GM12878 (cell line): ENCODE data around the gene ZMAT3. TPM values are rescaled to one million over a fixed set of nuclear protein-coding genes. Genes with fewer than 3 reads are reported as not detected.

ENCODE experiments used
- ATAC-seq: fragments of 200-7000 bp; cut with Tn5 transposase; 3 replicates; pipeline ENCODE4 v1.9.1; 2020; ENCODE audit warnings: mild to moderate bottlenecking, moderate library complexity
- BruUV-seq: library from RNA; stranded (reverse); fragments of 400-500 nt; replicated peaks from 2 replicates; lab custom pipeline; 2021; lab: Mats Ljungman, UMichigan
- CTCF ChIA-PET: fragments of 300-600 bp; sonication (Branson Sonifier 250); formaldehyde crosslinking; extraction: SDS; loops from one replicate; lab custom pipeline; 2021; ENCODE audit warnings: inconsistent platforms; lab: Yijun Ruan, JAX
- POLR2A ChIA-PET: fragments of 350-600 bp; formaldehyde crosslinking; extraction: SDS; loops from one replicate; lab custom pipeline; 2021; ENCODE audit warnings: inconsistent platforms; lab: Charles Lee
- RAD21 ChIA-PET: fragments of 300-600 bp; sonication (Branson Sonifier 250); formaldehyde crosslinking; loops from one replicate; lab custom pipeline; 2023; ENCODE audit warnings: antibody characterized with exemption; ENCODE audit not compliant: unreplicated experiment; lab: Charles Lee
- SMC1A ChIA-PET: fragments of 300-600 bp; sonication (Branson Sonifier 250); formaldehyde crosslinking; loops from one replicate; lab custom pipeline; 2023; ENCODE audit not compliant: unreplicated experiment, uncharacterized antibody; lab: Charles Lee
- DNase-seq: peaks from one replicate; pipeline ENCODE4 v3.0.0-alpha.2; 2011; ENCODE audit warnings: low read depth, low spot score
- FAIRE-seq: peaks from 3 replicates; lab custom pipeline; 2011; peaks lifted over from hg19 to GRCh38; lab: Jason Lieb, UNC
- H2AFZ ChIP-seq: 2 replicates; pipeline ENCODE4 v1.6.0; 2011; ENCODE audit warnings: low read depth, low read length, control low read depth; ENCODE audit not compliant: control insufficient read depth
- H3K27ac ChIP-seq: 2 replicates; pipeline ENCODE4 v1.5.1; 2011; ENCODE audit warnings: control low read depth; ENCODE audit not compliant: control insufficient read depth, insufficient read depth
- H3K27me3 ChIP-seq, 2 experiments: replicated peaks in 1 of 2; 2 replicates each; pipeline versions ENCODE4 v1.6.0 to v1.6.1; 2011; ENCODE audit warnings: low read length in 1 of 2; ENCODE audit not compliant: control insufficient read depth in 2 of 2, insufficient read depth in 2 of 2
- H3K36me3 ChIP-seq, 2 experiments: 2 replicates each; pipeline ENCODE4 v1.5.1; 2011; ENCODE audit warnings: low read length in 1 of 2; ENCODE audit not compliant: control insufficient read depth in 2 of 2, insufficient read depth in 2 of 2
- H3K4me1 ChIP-seq: 2 replicates; pipeline ENCODE4 v1.6.1; 2011; ENCODE audit warnings: mild to moderate bottlenecking, low read length, moderate library complexity, mixed read lengths; ENCODE audit not compliant: control insufficient read depth, insufficient read depth
- H3K4me2 ChIP-seq: 2 replicates; pipeline ENCODE4 v1.6.0; 2011; ENCODE audit warnings: control low read depth; ENCODE audit not compliant: control insufficient read depth, insufficient read depth
- H3K4me3 ChIP-seq: fragments of 200-600 bp; sonication (generic); 2 replicates; pipeline ENCODE4 v1.5.1; 2016
- H3K79me2 ChIP-seq: 2 replicates; pipeline ENCODE4 v1.6.0; 2011; ENCODE audit warnings: low read length; ENCODE audit not compliant: control insufficient read depth, insufficient read depth
- H3K9ac ChIP-seq: 2 replicates; pipeline ENCODE4 v1.8.0; 2011; ENCODE audit warnings: low read length, control low read depth, mixed read lengths; ENCODE audit not compliant: control insufficient read depth, insufficient read depth
- H3K9me3 ChIP-seq: replicated peaks from 3 replicates; pipeline ENCODE4 v1.5.1; 2011; ENCODE audit warnings: mild to moderate bottlenecking, low read length; ENCODE audit not compliant: control insufficient read depth, insufficient read depth
- H4K20me1 ChIP-seq: 2 replicates; pipeline ENCODE4 v1.6.0; 2011; ENCODE audit not compliant: control insufficient read depth, insufficient read depth
- BHLHE40 ChIP-seq, 2 experiments: fragments of 450-650 bp in 1 of 2; IDR thresholded peaks; 2 replicates each; pipeline ENCODE4 v1.6.1; 2011 to 2017; ENCODE audit warnings: low read depth in 2 of 2, borderline replicate concordance in 1 of 2, improper control_type of control experiment in 1 of 2, low read length in 1 of 2, mild to moderate bottlenecking in 1 of 2
- BRCA1 ChIP-seq: IDR thresholded peaks from 2 replicates; pipeline ENCODE4 v1.6.1; 2011; ENCODE audit warnings: low read depth, low read length, improper control_type of control experiment
- CBX3 ChIP-seq: fragments of 200-600 bp; sonication (generic); IDR thresholded peaks from 2 replicates; pipeline ENCODE4 v1.6.1; 2016; ENCODE audit warnings: low read depth, borderline replicate concordance
- CHD2 ChIP-seq: IDR thresholded peaks from 2 replicates; pipeline ENCODE4 v1.6.1; 2011; ENCODE audit warnings: low read depth, low read length, improper control_type of control experiment, borderline replicate concordance
- ELK1 ChIP-seq: IDR thresholded peaks from 2 replicates; pipeline ENCODE4 v1.6.1; 2012; ENCODE audit warnings: low read depth, low read length, improper control_type of control experiment
- HCFC1 ChIP-seq: fragments of 150-350 bp; IDR thresholded peaks from 2 replicates; pipeline ENCODE4 v1.6.1; 2014; ENCODE audit warnings: low read length
- MYC ChIP-seq: IDR thresholded peaks from 2 replicates; pipeline ENCODE4 v1.6.1; 2011; ENCODE audit warnings: mild to moderate bottlenecking, low read length, moderate library complexity, inconsistent platforms; ENCODE audit not compliant: insufficient read depth, insufficient replicate concordance, insufficient read length, severe bottlenecking
- NFIC ChIP-seq: IDR thresholded peaks from 2 replicates; pipeline ENCODE4 v1.6.1; 2012; ENCODE audit warnings: low read depth, mild to moderate bottlenecking, inconsistent platforms, low read length, moderate library complexity
- POLR2AphosphoS2 ChIP-seq: IDR thresholded peaks from 2 replicates; pipeline ENCODE4 v1.6.1; 2011; ENCODE audit warnings: low read depth, mild to moderate bottlenecking, low read length, improper control_type of control experiment, moderate library complexity
- RCOR1 ChIP-seq: conservative IDR thresholded peaks from 2 replicates; pipeline ENCODE4 v1.6.1; 2012; ENCODE audit warnings: low read depth, low read length, improper control_type of control experiment
- SREBF2 ChIP-seq: IDR thresholded peaks from 2 replicates; pipeline ENCODE4 v1.6.1; 2012; ENCODE audit warnings: mild to moderate bottlenecking, low read length
- WGBS: methylation state at CpG from one replicate; pipeline ENCODE4 v1.1.6; 2016; ENCODE audit warnings: low lambda C conversion rate; ENCODE audit not compliant: insufficient replicate concordance, insufficient coverage; ENCODE audit errors: missing lambda C conversion rate; 5-methylcytosine and 5-hydroxymethylcytosine counted together
- in situ Hi-C: fragments of 300-500 bp; cut with MboI; formaldehyde crosslinking; loops from 9 replicates; pipeline ENCODE4 v1.14.3; 2018; ENCODE audit warnings: mixed read lengths
- intact Hi-C: fragments of 100-400 bp; cut with micrococcal nuclease; formaldehyde crosslinking; loops from one replicate; pipeline ENCODE4 v1.14.2; 2022; ENCODE audit not compliant: unreplicated experiment
- polyA plus RNA-seq, 11 experiments: library from polyadenylated mRNA; depleted of rRNA in 4 of 11; unstranded in 6 of 11; stranded (reverse) in 5 of 11; fragments of >200 nt; fragmentation: Nextera tagmentation in 4 of 11; fragmentation: Illumina TruSeq in 1 of 11; extraction: Ambion mirVana in 4 of 11; extraction: Trizol in 1 of 11; gene quantifications; 1 replicate in 1 of 11; 2 replicates in 10 of 11; pipeline versions ENCODE4 v1.2.1 to v1.2.3, GENCODE V29; 2011 to 2016; ENCODE audit warnings: inconsistent platforms in 2 of 11, missing spikeins in 2 of 11, low read depth in 1 of 11
- total RNA-seq, 4 experiments: library from RNA; depleted of rRNA in 3 of 4; stranded (reverse); fragments of >200 nt in 3 of 4; fragmentation: Illumina TruSeq in 1 of 4; extraction: Trizol in 1 of 4; gene quantifications; 2 replicates each; pipeline versions ENCODE4 v1.2.1 to v1.2.3, GENCODE V29; 2013 to 2021

Gene ZMAT3
- total and polyA plus RNA-seq, 10 of the 15 experiments (the other 5 are each of a cell fraction or from before 2014, with no cell fraction given) = 6.2 to 55.9 (median 25.8) TPM

- ChIA-PET SMC1A (interaction anchor here (1.2 to 4.4 kb wide), 3 partner anchors 10 to 30 kb away, joined by 3 to 24 read pairs (median 4); no protein-coding TSS in a partner anchor), RAD21 (interaction anchor here (1.4 kb wide), 1 partner anchor 9 kb away, joined by 4 read pairs; no protein-coding TSS in a partner anchor), CTCF (interaction anchor here (0.7 to 1.6 kb wide), 2 partner anchors 8 to 153 kb away, joined by 3 to 4 read pairs; no protein-coding TSS in a partner anchor), POLR2A (interaction anchor here (0.7 kb wide), 1 partner anchor 31 kb away, joined by 3 read pairs; no protein-coding TSS in a partner anchor)
- Histone ChIP-seq H3K36me3 (peaks cover 5 to 9% of the 10 kb centered on the region in 2 experiments; a peak in 3 of 4 replicates), H3K9ac (no peak overlapping the region), H3K4me2 (no peak overlapping the region), H3K27me3 (no peaks in the 10 kb centered on the region), H4K20me1 (no peaks in the 10 kb centered on the region), H3K27ac (no peak overlapping the region), H3K79me2 (peaks cover 65% of the 10 kb centered on the region), H2AFZ (no peak overlapping the region), H3K4me3 (no peak overlapping the region), H3K9me3 (no peaks in the 10 kb centered on the region; the same call in 2 of the 3 replicates), H3K4me1 (no peaks in the 10 kb centered on the region)
- no TSS peak for BruUV-seq
- in situ Hi-C loops = no loop called here
- ATAC-seq = no peak
- 71% methylated on average over 10 of the region's 10 CpGs for WGBS
- no peak for TF ChIP-seq CHD2
- no peak for TF ChIP-seq BHLHE40 (IDR thresholded peaks at IDR 0.05; ENCODE audit: borderline replicate concordance in 1 of 2, low read depth in 2 of 2, low read length in 1 of 2)
- no peak for TF ChIP-seq HCFC1
- TF ChIP-seq POLR2AphosphoS2 = no peak
- TF ChIP-seq RCOR1 = no peak
- TF ChIP-seq BRCA1 = no peak
- no peak for TF ChIP-seq CBX3
- TF ChIP-seq SREBF2 = no peak
- no peak for TF ChIP-seq ELK1
- TF ChIP-seq MYC = no peak
- TF ChIP-seq NFIC = no peak
- intact Hi-C loops = no loop called here
- DNase-seq = no peak
- FAIRE-seq = no peak
These were observed 34.3 kb downstream of the ZMAT3 start for GRCh38 chr3:179037351-179037750.
